PC-9 (cell line): Measurements from ENCODE around the gene OLFML1. TPM values are rescaled to one million over a fixed set of nuclear protein-coding genes. Genes with fewer than 3 reads are reported as not detected.

ENCODE experiments used
- BruUV-seq: library from RNA; stranded (reverse); fragments of 400-500 nt; replicated peaks from 2 replicates; lab custom pipeline; 2021; lab: Mats Ljungman, UMichigan
- CTCF ChIA-PET: fragments of 300-600 bp; sonication (Branson Sonifier 250); formaldehyde crosslinking; loops from one replicate; lab custom pipeline; 2022; ENCODE audit warnings: antibody characterized with exemption; lab: Charles Lee
- POLR2A ChIA-PET: fragments of 300-600 bp; sonication (Branson Sonifier 250); formaldehyde crosslinking; loops from one replicate; lab custom pipeline; 2022; ENCODE audit warnings: antibody characterized with exemption; ENCODE audit not compliant: unreplicated experiment; lab: Charles Lee
- DNase-seq, 2 experiments: peaks; one replicate each; pipeline versions ENCODE4 v3.0.0 to v3.0.0-alpha.2; 2015 to 2022; ENCODE audit warnings: mixed read lengths in 1 of 2
- H2AFZ ChIP-seq: fragments of 200-600 bp; sonication (generic); 2 replicates; pipeline ENCODE4 v1.8.1; 2017; ENCODE audit warnings: antibody characterized with exemption
- H3F3A ChIP-seq: fragments of 200-600 bp; sonication (generic); 2 replicates; pipeline ENCODE4 v1.8.1; 2017; ENCODE audit warnings: antibody characterized with exemption, mild to moderate bottlenecking, low read depth; ENCODE audit not compliant: insufficient read depth
- H3K27ac ChIP-seq: fragments of 200-600 bp; sonication (generic); 2 replicates; pipeline ENCODE4 v1.6.1; 2016; ENCODE audit warnings: mixed run types
- H3K27me3 ChIP-seq: fragments of 200-600 bp; sonication (generic); 2 replicates; pipeline ENCODE4 v1.6.1; 2016; ENCODE audit warnings: low read depth, mixed run types; ENCODE audit not compliant: insufficient read depth
- H3K36me3 ChIP-seq: fragments of 200-600 bp; sonication (generic); 2 replicates; pipeline ENCODE4 v1.6.1; 2016; ENCODE audit warnings: low read depth, mixed run types
- H3K4me1 ChIP-seq: fragments of 200-600 bp; sonication (generic); replicated peaks from 2 replicates; pipeline ENCODE4 v1.6.1; 2016; ENCODE audit warnings: mixed run types; ENCODE audit not compliant: insufficient read depth
- H3K4me2 ChIP-seq: fragments of 200-600 bp; sonication (generic); 2 replicates; pipeline ENCODE4 v1.6.1; 2017; ENCODE audit warnings: mixed run types
- H3K4me3 ChIP-seq: fragments of 200-600 bp; sonication (generic); 2 replicates; pipeline ENCODE4 v1.6.1; 2016; ENCODE audit warnings: mixed run types
- H3K79me2 ChIP-seq: fragments of 200-600 bp; sonication (generic); 2 replicates; pipeline ENCODE4 v1.6.1; 2017; ENCODE audit warnings: low read depth, mixed run types
- H3K9me2 ChIP-seq: fragments of 200-600 bp; sonication (generic); 2 replicates; pipeline ENCODE4 v1.8.1; 2017; ENCODE audit warnings: mild to moderate bottlenecking; ENCODE audit not compliant: insufficient read depth
- H3K9me3 ChIP-seq: fragments of 200-600 bp; sonication (generic); 2 replicates; pipeline ENCODE4 v1.8.1; 2016; ENCODE audit warnings: low read depth; ENCODE audit not compliant: insufficient read depth
- H4K20me1 ChIP-seq: fragments of 200-600 bp; sonication (generic); 2 replicates; pipeline ENCODE4 v1.8.1; 2017; ENCODE audit not compliant: insufficient read depth
- EZH2 ChIP-seq: fragments of 200-600 bp; sonication (generic); IDR thresholded peaks from 2 replicates; pipeline ENCODE4 v1.8.0; 2017; ENCODE audit warnings: antibody characterized with exemption, low read depth
- intact Hi-C: fragments of 100-400 bp; cut with micrococcal nuclease; formaldehyde crosslinking; loops from one replicate; pipeline ENCODE4 v1.10.0; 2022; ENCODE audit not compliant: unreplicated experiment
- total RNA-seq: library from RNA; stranded (reverse); gene quantifications from 2 replicates; pipeline ENCODE4 v1.2.3, GENCODE V29; 2021
- TF ChIP-seq, protein P1 (sequence below): fragments of 200-600 bp; sonication (generic); conservative IDR thresholded peaks from 2 replicates; pipeline ENCODE4 v1.6.1; 2017; ENCODE audit warnings: mixed run types, antibody characterized with exemption, mild to moderate bottlenecking, moderate library complexity

The OLFML1 gene
- total RNA-seq, 1 experiment from 2014 or later: not detected

- DNase-seq: no peak
- H2AFZ ChIP-seq: no peak overlapping the region
- H3K36me3 ChIP-seq: no peaks in the 10 kb centered on the region
- H3K27me3 ChIP-seq: no peaks in the 10 kb centered on the region
- BruUV-seq: no TSS peak
- H3K79me2 ChIP-seq: no peaks in the 10 kb centered on the region
- no peaks in the 10 kb centered on the region for H3K9me2 ChIP-seq
- POLR2A ChIA-PET: interaction anchor here (0.6 kb wide), 1 partner anchor 14 kb away, joined by 4 read pairs; no protein-coding TSS in a partner anchor
- no peak overlapping the region for H3K4me3 ChIP-seq
- intact Hi-C loops: no loop called here
- no peak overlapping the region for H3K27ac ChIP-seq
- H3K4me2 ChIP-seq: no peak overlapping the region
- H4K20me1 ChIP-seq: no peaks in the 10 kb centered on the region
- TF ChIP-seq, protein P1, sequence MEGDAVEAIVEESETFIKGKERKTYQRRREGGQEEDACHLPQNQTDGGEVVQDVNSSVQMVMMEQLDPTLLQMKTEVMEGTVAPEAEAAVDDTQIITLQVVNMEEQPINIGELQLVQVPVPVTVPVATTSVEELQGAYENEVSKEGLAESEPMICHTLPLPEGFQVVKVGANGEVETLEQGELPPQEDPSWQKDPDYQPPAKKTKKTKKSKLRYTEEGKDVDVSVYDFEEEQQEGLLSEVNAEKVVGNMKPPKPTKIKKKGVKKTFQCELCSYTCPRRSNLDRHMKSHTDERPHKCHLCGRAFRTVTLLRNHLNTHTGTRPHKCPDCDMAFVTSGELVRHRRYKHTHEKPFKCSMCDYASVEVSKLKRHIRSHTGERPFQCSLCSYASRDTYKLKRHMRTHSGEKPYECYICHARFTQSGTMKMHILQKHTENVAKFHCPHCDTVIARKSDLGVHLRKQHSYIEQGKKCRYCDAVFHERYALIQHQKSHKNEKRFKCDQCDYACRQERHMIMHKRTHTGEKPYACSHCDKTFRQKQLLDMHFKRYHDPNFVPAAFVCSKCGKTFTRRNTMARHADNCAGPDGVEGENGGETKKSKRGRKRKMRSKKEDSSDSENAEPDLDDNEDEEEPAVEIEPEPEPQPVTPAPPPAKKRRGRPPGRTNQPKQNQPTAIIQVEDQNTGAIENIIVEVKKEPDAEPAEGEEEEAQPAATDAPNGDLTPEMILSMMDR: no peak
- TF ChIP-seq EZH2: no peak
- peaks cover 11% of the 10 kb centered on the region for H3K4me1 ChIP-seq
- CTCF ChIA-PET: no interaction called here
- H3K9me3 ChIP-seq: no peaks in the 10 kb centered on the region
- no peaks in the 10 kb centered on the region for H3F3A ChIP-seq
Measured at GRCh38 chr11:7547687-7548086, 62.4 kb downstream of the OLFML1 start.

DNA sequence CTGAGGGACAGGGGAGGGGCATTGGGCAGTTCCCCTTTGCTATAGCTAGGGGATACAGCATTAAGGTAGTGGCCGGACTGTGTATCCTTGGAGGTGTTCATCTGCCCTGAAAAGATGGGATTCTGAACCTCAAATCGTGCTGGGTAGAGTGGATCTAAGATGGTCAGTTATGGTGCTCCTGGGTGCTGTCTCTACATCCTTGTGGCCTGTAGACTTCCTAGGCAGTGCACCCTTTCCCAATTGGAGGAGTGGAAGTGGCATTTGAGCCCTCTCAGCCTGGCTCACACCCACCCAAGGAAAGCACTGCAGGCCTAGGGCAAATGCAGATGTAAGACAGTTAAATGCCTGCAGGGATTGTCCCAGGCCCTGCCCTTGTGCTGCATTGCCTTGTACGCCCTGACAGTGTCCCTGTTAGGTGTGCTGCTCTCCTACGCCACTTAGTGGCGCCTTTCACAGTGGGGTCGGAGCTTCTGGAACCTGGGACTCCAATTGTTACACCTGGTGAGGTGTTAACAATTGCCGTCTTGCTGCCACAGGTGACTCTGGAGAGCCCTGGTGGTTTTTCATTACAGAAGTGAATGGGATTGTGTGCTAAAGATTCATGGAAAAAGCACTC, 63.5 kb downstream of the OLFML1 start:
- ChIA-PET POLR2A (no interaction called here), CTCF (no interaction called here)
- H3K4me1 ChIP-seq: peaks cover 11% of the 10 kb centered on the region

DNA sequence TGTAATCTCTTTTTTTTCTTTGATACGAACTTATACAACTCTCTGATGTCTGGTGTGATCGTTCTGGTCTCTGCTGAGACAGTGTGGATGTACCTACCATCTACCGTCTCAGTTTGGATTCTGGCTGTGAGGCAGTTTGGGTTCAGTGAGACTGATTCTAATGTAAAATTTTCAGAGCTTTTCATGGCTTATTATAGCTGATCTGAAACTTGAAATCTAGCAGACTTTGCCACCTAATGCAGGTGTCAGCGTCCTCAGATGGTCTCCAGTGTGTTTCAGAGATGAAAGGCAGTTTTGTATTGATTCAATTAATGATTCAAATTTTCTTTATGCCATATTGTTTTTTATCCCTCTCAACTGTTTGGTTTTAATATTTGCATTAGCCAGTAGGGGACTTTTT, 64.4 kb downstream of the OLFML1 start:
- intact Hi-C loops: no loop called here
- DNase-seq: no peak
- Histone ChIP-seq H3K79me2 (no peaks in the 10 kb centered on the region), H3K9me3 (no peaks in the 10 kb centered on the region), H3K9me2 (no peaks in the 10 kb centered on the region), H3K27me3 (no peaks in the 10 kb centered on the region), H3F3A (no peaks in the 10 kb centered on the region), H4K20me1 (no peaks in the 10 kb centered on the region), H3K27ac (no peak overlapping the region), H2AFZ (no peak overlapping the region), H3K4me1 (peaks cover 11% of the 10 kb centered on the region), H3K4me3 (no peak overlapping the region), H3K36me3 (no peaks in the 10 kb centered on the region), H3K4me2 (no peak overlapping the region)
- TF ChIP-seq EZH2: no peak
- TF ChIP-seq, protein P1: no peak
- BruUV-seq: no TSS peak
- ChIA-PET CTCF (no interaction called here), POLR2A (no interaction called here)

More for the DNA sequence above, 63.5 kb downstream of the OLFML1 start:
- intact Hi-C loops: no loop called here
- Histone ChIP-seq H3K27ac (no peak overlapping the region), H3K4me2 (no peak overlapping the region), H3K9me3 (no peaks in the 10 kb centered on the region), H2AFZ (no peak overlapping the region), H3K79me2 (no peaks in the 10 kb centered on the region), H3K27me3 (no peaks in the 10 kb centered on the region), H4K20me1 (no peaks in the 10 kb centered on the region), H3K9me2 (no peaks in the 10 kb centered on the region), H3K36me3 (no peaks in the 10 kb centered on the region), H3F3A (no peaks in the 10 kb centered on the region), H3K4me3 (no peak overlapping the region)
- no peak for DNase-seq
- BruUV-seq: no TSS peak
- TF ChIP-seq, protein P1: no peak
- no peak for TF ChIP-seq EZH2
